Stomach smooth muscle (tissue), 2 donors: ENCODE results near the gene PDCD4.

Experiments
- H3K27ac ChIP-seq: one replicate; pipeline ENCODE4 v1.7.0; 2013; ENCODE audit warnings: mild to moderate bottlenecking, low read length, inconsistent platforms
- H3K27me3 ChIP-seq, 2 donors: one replicate each; pipeline ENCODE4 v1.7.0; 2013; ENCODE audit warnings: low read length in 2 of 2; ENCODE audit not compliant: insufficient read depth in 2 of 2, control insufficient read depth in 1 of 2
- H3K36me3 ChIP-seq, 2 donors: one replicate each; pipeline ENCODE4 v1.7.0; 2013; ENCODE audit warnings: low read length in 2 of 2; ENCODE audit not compliant: control insufficient read depth in 2 of 2, insufficient read depth in 2 of 2
- H3K4me1 ChIP-seq: one replicate; pipeline ENCODE4 v1.7.0; 2013; ENCODE audit warnings: low read length; ENCODE audit not compliant: control insufficient read depth, insufficient read depth
- H3K4me3 ChIP-seq, 2 donors: one replicate each; pipeline ENCODE4 v1.7.0; 2013; ENCODE audit warnings: low read length in 2 of 2
- H3K9ac ChIP-seq, 2 donors: one replicate each; pipeline ENCODE4 v1.7.0; 2013; ENCODE audit warnings: low read length in 2 of 2, mild to moderate bottlenecking in 1 of 2
- H3K9me3 ChIP-seq, 2 donors: one replicate each; pipeline ENCODE4 v1.7.0; 2013; ENCODE audit warnings: low read length in 2 of 2; ENCODE audit not compliant: control insufficient read depth in 2 of 2
- donor health status: healthy.
- donor health status: Pancreatic carcinoma.

Gene PDCD4

GRCh38 chr10:110923856-110924493, 52.2 kb downstream of the PDCD4 start:
- no peaks in the 10 kb centered on the region for H3K27me3 ChIP-seq
- no peaks in the 10 kb centered on the region for H3K9me3 ChIP-seq
- no peaks in the 10 kb centered on the region for H3K36me3 ChIP-seq
- H3K4me1 ChIP-seq = no peaks in the 10 kb centered on the region
- no peak overlapping the region for H3K27ac ChIP-seq
- H3K4me3 ChIP-seq = no peak overlapping the region
- H3K9ac ChIP-seq = no peak overlapping the region

- Histone ChIP-seq H3K4me1 (no peaks in the 10 kb centered on the region), H3K27me3 (no peaks in the 10 kb centered on the region), H3K36me3 (no peaks in the 10 kb centered on the region)
These were observed 55.7 kb downstream of the PDCD4 start for GRCh38 chr10:110927461-110927860.

GRCh38 chr10:110931769-110932381, 60.1 kb downstream of the PDCD4 start:
- Histone ChIP-seq H3K4me3 (no peak overlapping the region), H3K4me1 (no peaks in the 10 kb centered on the region), H3K9ac (no peak overlapping the region), H3K36me3 (no peaks in the 10 kb centered on the region), H3K27me3 (no peaks in the 10 kb centered on the region), H3K27ac (no peak overlapping the region), H3K9me3 (no peaks in the 10 kb centered on the region)

More at GRCh38 chr10:110927461-110927860, 55.7 kb downstream of the PDCD4 start:
- H3K9ac ChIP-seq = no peak overlapping the region
- no peaks in the 10 kb centered on the region for H3K9me3 ChIP-seq
- H3K4me3 ChIP-seq = no peak overlapping the region
- H3K27ac ChIP-seq = no peak overlapping the region

GRCh38 chr10:110932505-110933180, 60.9 kb downstream of the PDCD4 start:
- H3K4me3 ChIP-seq = no peak overlapping the region
- no peaks in the 10 kb centered on the region for H3K9me3 ChIP-seq
- H3K9ac ChIP-seq = no peak overlapping the region
- H3K27ac ChIP-seq = no peak overlapping the region
- H3K4me1 ChIP-seq = no peaks in the 10 kb centered on the region
- H3K27me3 ChIP-seq = no peaks in the 10 kb centered on the region
- no peaks in the 10 kb centered on the region for H3K36me3 ChIP-seq

GRCh38 chr10:110936757-110937156, 65.0 kb downstream of the PDCD4 start:
- Histone ChIP-seq H3K27me3 (no peaks in the 10 kb centered on the region), H3K4me3 (no peak overlapping the region), H3K36me3 (no peaks in the 10 kb centered on the region), H3K4me1 (no peaks in the 10 kb centered on the region), H3K27ac (no peak overlapping the region), H3K9ac (no peak overlapping the region), H3K9me3 (no peaks in the 10 kb centered on the region)

- no peak overlapping the region for H3K27ac ChIP-seq
- peaks cover 0 to 3% of the 10 kb centered on the region in 2 donors for H3K36me3 ChIP-seq
- no peaks in the 10 kb centered on the region for H3K4me1 ChIP-seq
- no peaks in the 10 kb centered on the region for H3K9me3 ChIP-seq
- no peak overlapping the region for H3K9ac ChIP-seq
- H3K4me3 ChIP-seq = no peak overlapping the region
- no peaks in the 10 kb centered on the region for H3K27me3 ChIP-seq
These were observed 67.7 kb downstream of the PDCD4 start for GRCh38 chr10:110939419-110939818.

GRCh38 chr10:110944792-110945396, 73.2 kb downstream of the PDCD4 start:
- Histone ChIP-seq H3K27ac (no peak overlapping the region), H3K27me3 (no peaks in the 10 kb centered on the region), H3K36me3 (peaks cover 0 to 6% of the 10 kb centered on the region in 2 donors), H3K9me3 (no peaks in the 10 kb centered on the region), H3K4me1 (no peaks in the 10 kb centered on the region), H3K4me3 (no peak overlapping the region), H3K9ac (no peak overlapping the region)

- Histone ChIP-seq H3K27me3 (no peaks in the 10 kb centered on the region), H3K9ac (no peak overlapping the region), H3K4me3 (no peak overlapping the region), H3K4me1 (no peaks in the 10 kb centered on the region), H3K27ac (no peak overlapping the region), H3K36me3 (peaks cover 0 to 6% of the 10 kb centered on the region in 2 donors), H3K9me3 (no peaks in the 10 kb centered on the region)
These were observed 74.8 kb downstream of the PDCD4 start for GRCh38 chr10:110946496-110946895.

- H3K27ac ChIP-seq = no peak overlapping the region
- H3K36me3 ChIP-seq = peaks cover 0 to 4% of the 10 kb centered on the region in 2 donors
- no peak overlapping the region for H3K9ac ChIP-seq
- H3K4me3 ChIP-seq = no peak overlapping the region
- no peaks in the 10 kb centered on the region for H3K4me1 ChIP-seq
- no peaks in the 10 kb centered on the region for H3K9me3 ChIP-seq
- H3K27me3 ChIP-seq = no peaks in the 10 kb centered on the region
These were observed 75.4 kb downstream of the PDCD4 start for GRCh38 chr10:110947061-110947595.
